GM19240 (cell line): ENCODE measurements around the gene GNG4.
"Not testable (repeated sequence)": the region's sequence is repeated elsewhere in the genome, so short reads cannot be mapped to it uniquely, and the experiment has no call there.

Experiments
- DNase-seq: peaks from one replicate; pipeline ENCODE4 v3.0.0; 2011; ENCODE audit warnings: low spot score; ENCODE audit not compliant: insufficient read length

GNG4 gene

GRCh38 chr1:235625831-235626230, 23.8 kb downstream of the GNG4 start:
- DNase-seq: no peak

- no peak for DNase-seq
These were observed 24.2 kb downstream of the GNG4 start for GRCh38 chr1:235625340-235625739.

GRCh38 chr1:235624721-235625333, 24.8 kb downstream of the GNG4 start:
- DNase-seq: no peak

- DNase-seq: no peak
These were observed 26.4 kb downstream of the GNG4 start for GRCh38 chr1:235622936-235623779.

GRCh38 chr1:235619149-235619548, 30.4 kb downstream of the GNG4 start:
- DNase-seq: not testable (repeated sequence)

GRCh38 chr1:235617808-235618207, 31.8 kb downstream of the GNG4 start:
- DNase-seq: no peak

- no peak for DNase-seq
These were observed 32.4 kb downstream of the GNG4 start for GRCh38 chr1:235617140-235617539.

- DNase-seq: no peak
These were observed 35.1 kb downstream of the GNG4 start for GRCh38 chr1:235614442-235614954.

GRCh38 chr1:235613602-235614001, 36.0 kb downstream of the GNG4 start:
- no peak for DNase-seq

- no peak for DNase-seq
These were observed 36.8 kb downstream of the GNG4 start for GRCh38 chr1:235612761-235613160.

- DNase-seq: no peak
These were observed 39.4 kb downstream of the GNG4 start for GRCh38 chr1:235610157-235610556.

- no peak for DNase-seq
These were observed 41.3 kb downstream of the GNG4 start for GRCh38 chr1:235608278-235608677.

GRCh38 chr1:235607284-235607683, 42.3 kb downstream of the GNG4 start:
- DNase-seq: no peak

- no peak for DNase-seq
These were observed 48.5 kb downstream of the GNG4 start for GRCh38 chr1:235601104-235601503.

- no peak for DNase-seq
These were observed 50.0 kb downstream of the GNG4 start for GRCh38 chr1:235599536-235599935.

GRCh38 chr1:235597867-235598553, 51.6 kb downstream of the GNG4 start:
- no peak for DNase-seq

- DNase-seq: no peak
These were observed 54.5 kb downstream of the GNG4 start for GRCh38 chr1:235595079-235595478.

GRCh38 chr1:235594281-235594895, 55.2 kb downstream of the GNG4 start:
- DNase-seq: not testable (repeated sequence)

- DNase-seq: no peak
These were observed 60.6 kb downstream of the GNG4 start for GRCh38 chr1:235588916-235589515.

GRCh38 chr1:235588156-235588555, 61.4 kb downstream of the GNG4 start:
- DNase-seq: no peak

- DNase-seq: no peak
These were observed 62.6 kb downstream of the GNG4 start for GRCh38 chr1:235586992-235587391.
